Sigmoid colon (tissue), 4 donors: ENCODE measurements around the gene AUNIP.

ENCODE experiments used
- POLR2A ChIP-seq, 2 donors: fragments of 450-650 bp; IDR thresholded peaks; one replicate each; pipeline ENCODE4 v1.6.1; 2016; ENCODE audit warnings: antibody characterized with exemption in 2 of 2, mild to moderate bottlenecking in 2 of 2, moderate library complexity in 2 of 2
- POLR2AphosphoS5 ChIP-seq, 4 donors: sonication (generic); formaldehyde crosslinking; IDR thresholded peaks; one replicate each; pipeline ENCODE4 v1.6.1; 2017; ENCODE audit warnings: antibody characterized with exemption in 4 of 4
- TF ChIP-seq, protein P1 (sequence below), 4 experiments: fragments of 450-650 bp in 3 of 4; fragments of 200-600 bp in 1 of 4; IDR thresholded peaks; one replicate each; pipeline ENCODE4 v1.5.1; 2016 to 2019; ENCODE audit warnings: antibody characterized with exemption in 4 of 4, mild to moderate bottlenecking in 3 of 4, moderate library complexity in 2 of 4

DNA sequence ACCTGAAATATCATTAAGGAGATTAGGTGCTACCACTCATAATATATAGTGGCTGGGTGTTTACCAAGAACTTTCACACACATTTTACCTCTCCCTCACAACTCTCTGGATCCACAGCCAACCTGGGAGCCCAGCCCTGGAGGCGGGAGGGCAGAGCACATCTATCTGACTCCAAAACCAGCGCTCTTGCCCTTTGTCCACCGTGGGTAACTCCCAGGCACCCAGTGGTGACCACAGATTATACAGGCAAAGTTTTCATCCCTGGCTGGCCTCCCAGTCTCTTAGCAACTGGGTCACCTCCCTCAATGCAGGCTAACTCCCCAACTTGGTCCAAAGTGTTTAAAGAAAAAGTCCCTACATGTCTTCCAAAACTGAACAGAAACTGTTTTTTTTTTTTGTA is 13.9 kb upstream of the AUNIP start:
- TF ChIP-seq, protein P1, sequence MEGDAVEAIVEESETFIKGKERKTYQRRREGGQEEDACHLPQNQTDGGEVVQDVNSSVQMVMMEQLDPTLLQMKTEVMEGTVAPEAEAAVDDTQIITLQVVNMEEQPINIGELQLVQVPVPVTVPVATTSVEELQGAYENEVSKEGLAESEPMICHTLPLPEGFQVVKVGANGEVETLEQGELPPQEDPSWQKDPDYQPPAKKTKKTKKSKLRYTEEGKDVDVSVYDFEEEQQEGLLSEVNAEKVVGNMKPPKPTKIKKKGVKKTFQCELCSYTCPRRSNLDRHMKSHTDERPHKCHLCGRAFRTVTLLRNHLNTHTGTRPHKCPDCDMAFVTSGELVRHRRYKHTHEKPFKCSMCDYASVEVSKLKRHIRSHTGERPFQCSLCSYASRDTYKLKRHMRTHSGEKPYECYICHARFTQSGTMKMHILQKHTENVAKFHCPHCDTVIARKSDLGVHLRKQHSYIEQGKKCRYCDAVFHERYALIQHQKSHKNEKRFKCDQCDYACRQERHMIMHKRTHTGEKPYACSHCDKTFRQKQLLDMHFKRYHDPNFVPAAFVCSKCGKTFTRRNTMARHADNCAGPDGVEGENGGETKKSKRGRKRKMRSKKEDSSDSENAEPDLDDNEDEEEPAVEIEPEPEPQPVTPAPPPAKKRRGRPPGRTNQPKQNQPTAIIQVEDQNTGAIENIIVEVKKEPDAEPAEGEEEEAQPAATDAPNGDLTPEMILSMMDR (IDR thresholded peaks at IDR 0.05), result no peak
- TF ChIP-seq POLR2AphosphoS5 (IDR thresholded peaks at IDR 0.05) (no peak), POLR2A (IDR thresholded peaks at IDR 0.05) (no peak)
